Endothelial cell of umbilical vein (primary cell): ENCODE results near the gene MRPL54. TPM values are rescaled to one million over a fixed set of nuclear protein-coding genes. Genes with fewer than 3 reads are reported as not detected.

Source experiments
- BruUV-seq: library from RNA; stranded (reverse); fragments of 400-500 nt; replicated peaks from 2 replicates; lab custom pipeline; 2021; lab: Mats Ljungman, UMichigan
- CTCF ChIA-PET: fragments of 300-600, 350-600 bp; sonication (Branson Sonifier 250); formaldehyde crosslinking; loops from one replicate; lab custom pipeline; 2021; ENCODE audit warnings: antibody characterized with exemption, inconsistent platforms; lab: Charles Lee
- POLR2A ChIA-PET: fragments of 300-600, 350-600 bp; sonication (Branson Sonifier 250); formaldehyde crosslinking; loops from one replicate; lab custom pipeline; 2021; ENCODE audit warnings: antibody characterized with exemption, inconsistent platforms; lab: Charles Lee
- DNase-seq: peaks from one replicate; pipeline ENCODE4 v3.0.0-alpha.2; 2011; ENCODE audit warnings: low read depth, low spot score
- FAIRE-seq: peaks from 2 replicates; lab custom pipeline; 2011; peaks lifted over from hg19 to GRCh38; lab: Jason Lieb, UNC
- H2AFZ ChIP-seq: 2 replicates; pipeline ENCODE4 v1.6.0; 2012; ENCODE audit warnings: low read depth, low read length, control low read depth, inconsistent platforms
- H3K27ac ChIP-seq: 2 replicates; pipeline ENCODE4 v1.5.1; 2011; ENCODE audit warnings: low read depth, mild to moderate bottlenecking, control low read depth, low read length, moderate library complexity; ENCODE audit not compliant: insufficient read depth
- H3K27me3 ChIP-seq, 2 experiments: 2 replicates each; pipeline versions ENCODE4 v1.6.0 to v1.6.1; 2011; ENCODE audit warnings: low read length in 2 of 2, mixed read lengths in 1 of 2; ENCODE audit not compliant: control insufficient read depth in 2 of 2, insufficient read depth in 2 of 2
- H3K36me3 ChIP-seq, 2 experiments: 2 replicates in 1 of 2; 3 replicates in 1 of 2; pipeline ENCODE4 v1.5.1; 2011; ENCODE audit warnings: low read length in 2 of 2, mild to moderate bottlenecking in 1 of 2, moderate library complexity in 1 of 2; ENCODE audit not compliant: control insufficient read depth in 2 of 2, insufficient read depth in 2 of 2; ENCODE audit errors: extremely low read depth in 1 of 2
- H3K4me1 ChIP-seq: 3 replicates; pipeline ENCODE4 v1.5.1; 2011; ENCODE audit warnings: mild to moderate bottlenecking, low read length; ENCODE audit not compliant: control insufficient read depth, insufficient read depth; ENCODE audit errors: extremely low read depth
- H3K4me2 ChIP-seq: 2 replicates; pipeline ENCODE4 v1.6.1; 2011; ENCODE audit warnings: low read length, control low read depth, mixed read lengths; ENCODE audit not compliant: insufficient read depth
- H3K4me3 ChIP-seq, 3 experiments: fragments of 200-600 bp in 1 of 3; sonication (generic), shearing (Covaris generic) in 1 of 3; replicated peaks in 1 of 3; 2 replicates each; pipeline ENCODE4 v1.5.1; 2011 to 2016; ENCODE audit warnings: control low read depth in 3 of 3, low read length in 3 of 3, mild to moderate bottlenecking in 2 of 3, inconsistent platforms in 1 of 3, low read depth in 1 of 3, moderate library complexity in 1 of 3; ENCODE audit not compliant: insufficient read depth in 1 of 3
- H3K79me2 ChIP-seq: 2 replicates; pipeline ENCODE4 v1.6.0; 2012; ENCODE audit warnings: low read length, inconsistent platforms; ENCODE audit not compliant: control insufficient read depth, insufficient read depth
- H3K9ac ChIP-seq: replicated peaks from 2 replicates; pipeline ENCODE3; 2011; ENCODE audit warnings: low read length, control low read depth; ENCODE audit not compliant: insufficient read depth; ENCODE audit errors: extremely low read depth
- H3K9me1 ChIP-seq: replicated peaks from 3 replicates; pipeline ENCODE4 v1.6.0; 2011; ENCODE audit warnings: mild to moderate bottlenecking, low read length; ENCODE audit not compliant: control insufficient read depth, insufficient read depth; ENCODE audit errors: extremely low read depth
- H3K9me3 ChIP-seq: replicated peaks from 2 replicates; pipeline ENCODE4 v1.5.1; 2012; ENCODE audit warnings: low read length, inconsistent platforms; ENCODE audit not compliant: control insufficient read depth, insufficient read depth
- H4K20me1 ChIP-seq: replicated peaks from 2 replicates; pipeline ENCODE3; 2011; ENCODE audit warnings: mild to moderate bottlenecking, low read length; ENCODE audit not compliant: control insufficient read depth, insufficient read depth; ENCODE audit errors: extremely low read depth
- CTCF ChIP-seq, 2 donors: IDR thresholded peaks; 1 replicate in 1 of 2; 2 replicates in 1 of 2; pipeline ENCODE4 v1.5.1; 2011; ENCODE audit warnings: low read length in 2 of 2, mild to moderate bottlenecking in 2 of 2, moderate library complexity in 2 of 2, control low read depth in 1 of 2, inconsistent platforms in 1 of 2, low read depth in 1 of 2; ENCODE audit not compliant: insufficient read depth in 1 of 2; ENCODE audit errors: extremely low read depth in 1 of 2
- EZH2 ChIP-seq: IDR thresholded peaks from 2 replicates; pipeline ENCODE4 v1.6.1; 2012; ENCODE audit warnings: borderline replicate concordance, low read depth, mild to moderate bottlenecking, moderate library complexity, low read length, inconsistent platforms; ENCODE audit not compliant: severe bottlenecking
- FOS ChIP-seq: IDR thresholded peaks from 2 replicates; pipeline ENCODE4 v1.6.1; 2011; ENCODE audit warnings: mild to moderate bottlenecking, low read length, moderate library complexity, borderline replicate concordance; ENCODE audit not compliant: insufficient read depth
- GATA2 ChIP-seq: IDR thresholded peaks from 2 replicates; pipeline ENCODE4 v1.7.0; 2011; ENCODE audit warnings: low read depth, mild to moderate bottlenecking, moderate library complexity, mixed read lengths, low read length; ENCODE audit not compliant: insufficient read length, insufficient read depth
- JUN ChIP-seq: IDR thresholded peaks from 2 replicates; pipeline ENCODE4 v1.6.1; 2011; ENCODE audit warnings: borderline replicate concordance, low read depth; ENCODE audit not compliant: insufficient read length, insufficient read depth
- MAX ChIP-seq: IDR thresholded peaks from 2 replicates; pipeline ENCODE4 v1.6.1; 2011; ENCODE audit not compliant: insufficient read depth, insufficient read length
- MYC ChIP-seq: IDR thresholded peaks from one replicate; pipeline ENCODE4 v1.6.1; 2011; ENCODE audit warnings: mild to moderate bottlenecking, low read depth, low read length
- POLR2A ChIP-seq: IDR thresholded peaks from 2 replicates; pipeline ENCODE4 v1.6.1; 2012; ENCODE audit warnings: low read depth, mild to moderate bottlenecking, control low read depth, low read length
- POLR2AphosphoS5 ChIP-seq: IDR thresholded peaks from 2 replicates; pipeline ENCODE4 v1.6.1; 2012; ENCODE audit warnings: low read depth, mild to moderate bottlenecking, control low read depth, low read length, moderate library complexity; ENCODE audit not compliant: insufficient read depth
- dilution Hi-C: fragments of 300-500 bp; cut with MboI; formaldehyde crosslinking; loops from one replicate; pipeline ENCODE4 v1.15.0; 2019; ENCODE audit warnings: low sequenced_read_pairs; ENCODE audit not compliant: extremely low pct_ligation_motif_present
- intact Hi-C: fragments of 100-400 bp; cut with micrococcal nuclease; formaldehyde crosslinking; loops from one replicate; pipeline ENCODE4 v1.10.0; 2022
- polyA plus RNA-seq, 4 experiments: library from polyadenylated mRNA; depleted of rRNA in 3 of 4; stranded (reverse) in 3 of 4; unstranded in 1 of 4; fragments of >200 nt; gene quantifications; 2 replicates each; pipeline versions ENCODE4 v1.2.1 to v1.2.3, GENCODE V29; 2011 to 2012; ENCODE audit warnings: missing spikeins in 1 of 4
- total RNA-seq: library from RNA; stranded (reverse); gene quantifications from 2 replicates; pipeline ENCODE4 v1.2.3, GENCODE V29; 2021

Gene MRPL54
- total and polyA plus RNA-seq, 2 donors (not counting 3 experiments of a cell fraction or from before 2014, with no cell fraction given) = 76.3 to 93.1 TPM

GRCh38 chr19:3785451-3785937 lies 23.0 kb downstream of the MRPL54 start:
- CTCF ChIA-PET = no interaction called here
- Histone ChIP-seq H3K9me1 (no peaks in the 10 kb centered on the region), H3K36me3 (no peaks in the 10 kb centered on the region), H3K4me1 (no peaks in the 10 kb centered on the region), H3K27ac (no peak overlapping the region), H4K20me1 (no peaks in the 10 kb centered on the region), H3K27me3 (peaks cover 8 to 9% of the 10 kb centered on the region in 2 experiments), H3K79me2 (no peaks in the 10 kb centered on the region), H2AFZ (no peak overlapping the region), H3K4me2 (no peak overlapping the region), H3K9ac (no peak overlapping the region), H3K4me3 (no peak overlapping the region), H3K9me3 (peaks cover 2% of the 10 kb centered on the region)
- no TSS peak for BruUV-seq
- no peak for TF ChIP-seq MAX
- TF ChIP-seq POLR2AphosphoS5 = no peak
- TF ChIP-seq FOS = no peak
- TF ChIP-seq JUN = no peak
- FAIRE-seq (no peak), DNase-seq (no peak)
- dilution Hi-C loops = no loop called here
- intact Hi-C loops = no loop called here
- POLR2A ChIA-PET = no interaction called here

- FAIRE-seq = no peak
- intact Hi-C loops = no loop called here
- no peak within 1 kb of the TSS for H3K9ac ChIP-seq
- H3K36me3 ChIP-seq = no peaks in the 10 kb centered on the region
- H3K4me1 ChIP-seq = no peaks in the 10 kb centered on the region
- no TSS peak for BruUV-seq
- H4K20me1 ChIP-seq = no peaks in the 10 kb centered on the region
- POLR2A ChIA-PET = no interaction called here
- no peak within 1 kb of the TSS for H3K4me2 ChIP-seq
- no peak within 1 kb of the TSS for H3K4me3 ChIP-seq
- peaks cover 2% of the 10 kb centered on the region for H3K9me3 ChIP-seq
- H2AFZ ChIP-seq = no peak within 1 kb of the TSS
- no peaks in the 10 kb centered on the region for H3K9me1 ChIP-seq
- no peaks in the 10 kb centered on the region for H3K79me2 ChIP-seq
- CTCF ChIA-PET = no interaction called here
- H3K27me3 ChIP-seq = peaks cover 8 to 9% of the 10 kb centered on the region in 2 experiments
- dilution Hi-C loops = no loop called here
- TF ChIP-seq JUN = no peak
- no peak for TF ChIP-seq MYC
- TF ChIP-seq GATA2 = no peak
- no peak for TF ChIP-seq CTCF (IDR thresholded peaks at IDR 0.05; ENCODE audit: extremely low read depth in 1 of 2, insufficient read depth in 1 of 2, low read depth in 1 of 2, low read length in 2 of 2)
- no peak for TF ChIP-seq FOS
- TF ChIP-seq POLR2A = no peak
- TF ChIP-seq MAX = no peak
- no peak for TF ChIP-seq POLR2AphosphoS5
- no peak for TF ChIP-seq EZH2
- H3K27ac ChIP-seq = no peak within 1 kb of the TSS
- no peak for DNase-seq
Observed at GRCh38 chr19:3785938-3786824, 23.7 kb downstream of the MRPL54 start, which contains the start of gene MATK. Gene MATK (minus strand): TSS chr19:3786381. CDS start chr19:3785135, 1,246 bp downstream.
